HepG2 (cell line): ENCODE measurements around the gene MDM4. TPM values are rescaled to one million over a fixed set of nuclear protein-coding genes. Genes with fewer than 3 reads are reported as not detected.

Source experiments
- ARID5B ChIP-seq: IDR thresholded peaks from 2 replicates; pipeline ENCODE4 v1.4.0; 2020; ENCODE audit warnings: mild to moderate bottlenecking, missing genetic modification reagents
- ATF2 ChIP-seq: sonication (generic); formaldehyde crosslinking; IDR thresholded peaks from 2 replicates; pipeline ENCODE4 v1.4.0; 2020; ENCODE audit warnings: missing genetic modification reagents
- FOXP4 ChIP-seq: sonication (generic); formaldehyde crosslinking; IDR thresholded peaks from 2 replicates; pipeline ENCODE4 v1.4.0; 2020; ENCODE audit warnings: missing genetic modification reagents
- GABPA ChIP-seq, 2 experiments: IDR thresholded peaks; 2 replicates each; pipeline ENCODE4 v1.6.1; 2011 to 2016; ENCODE audit warnings: low read depth in 2 of 2, low read length in 1 of 2, missing biosample characterization in 1 of 2, missing genetic modification characterization in 1 of 2
- MAF1 ChIP-seq: sonication (generic); formaldehyde crosslinking; IDR thresholded peaks from 2 replicates; pipeline ENCODE4 v1.5.0; 2020; ENCODE audit warnings: missing genetic modification reagents, borderline replicate concordance
- MLLT10 ChIP-seq: sonication (generic); formaldehyde crosslinking; IDR thresholded peaks from 2 replicates; pipeline ENCODE4 v1.4.0; 2020; ENCODE audit warnings: missing genetic modification reagents
- ONECUT2 ChIP-seq: sonication (generic); formaldehyde crosslinking; IDR thresholded peaks from 2 replicates; pipeline ENCODE4 v1.4.0; 2020; ENCODE audit warnings: missing genetic modification reagents
- SATB2 ChIP-seq: sonication (generic); formaldehyde crosslinking; IDR thresholded peaks from 2 replicates; pipeline ENCODE4 v1.5.0; 2020; ENCODE audit warnings: missing genetic modification reagents
- SNAPC4 ChIP-seq: sonication (generic); formaldehyde crosslinking; IDR thresholded peaks from 2 replicates; pipeline ENCODE4 v1.4.0; 2020; ENCODE audit warnings: mild to moderate bottlenecking, missing genetic modification reagents
- U2AF2 ChIP-seq: fragments of 200-400 bp; formaldehyde crosslinking; IDR thresholded peaks from 2 replicates; pipeline ENCODE4 v1.6.1; 2017; ENCODE audit warnings: low read depth, mild to moderate bottlenecking, low read length
- ZFP36L2 ChIP-seq: sonication (generic); formaldehyde crosslinking; IDR thresholded peaks from 2 replicates; pipeline ENCODE4 v1.4.0; 2020; ENCODE audit warnings: missing genetic modification reagents
- ZMYM2 ChIP-seq: sonication (generic); formaldehyde crosslinking; IDR thresholded peaks from 2 replicates; pipeline ENCODE4 v1.8.0; 2022; ENCODE audit warnings: mild to moderate bottlenecking, missing genetic modification reagents
- ZNF597 ChIP-seq: sonication (generic); formaldehyde crosslinking; IDR thresholded peaks from 2 replicates; pipeline ENCODE4 v1.5.0; 2020; ENCODE audit warnings: missing genetic modification reagents
- polyA plus RNA-seq, 8 experiments: library from polyadenylated mRNA; depleted of rRNA in 3 of 8; stranded (reverse) in 7 of 8; unstranded in 1 of 8; fragments of >200 nt; fragmentation: Illumina TruSeq in 4 of 8; extraction: Trizol in 4 of 8; gene quantifications; 2 replicates each; pipeline versions ENCODE4 v1.2.1 to v1.2.3, GENCODE V29; 2011 to 2016; ENCODE audit warnings: low read depth in 4 of 8, missing spikeins in 1 of 8, mixed read lengths in 1 of 8; ENCODE audit not compliant: insufficient read depth in 1 of 8
- total RNA-seq, 5 experiments: library from RNA; depleted of rRNA; stranded (reverse); fragments of >200 nt; fragmentation: Illumina TruSeq; extraction: Trizol; gene quantifications; 2 replicates each; pipeline ENCODE4 v1.2.3, GENCODE V29; 2016; ENCODE audit warnings: low read depth in 1 of 5

Gene MDM4
- total and polyA plus RNA-seq, 2 of the 13 experiments (the other 11 are each of a cell fraction or from before 2014, with no cell fraction given), result 14.9 to 19.0 TPM

GRCh38 chr1:204506201-204506968 is 9.8 kb upstream of the MDM4 start (continued):
- peak; percentile 26; the same call in 1 of the 2 replicates for TF ChIP-seq ARID5B (CRISPR knock-in tag)
- TF ChIP-seq GABPA (IDR thresholded peaks at IDR 0.05; ENCODE audit: low read depth, low read length), result no peak
- TF ChIP-seq GABPA (CRISPR knock-in tag; IDR thresholded peaks at IDR 0.05; ENCODE audit: low read depth), result 0 out of 2 replicates have a peak, but pooled peaks have one; percentile 25
- TF ChIP-seq ZFP36L2 (CRISPR knock-in tag), result no peak
- TF ChIP-seq ATF2 (CRISPR knock-in tag), result 0 out of 2 replicates have a peak, but pooled peaks have one; percentile 18
- 0 out of 2 replicates have a peak, but pooled peaks have one; percentile 11 for TF ChIP-seq FOXP4 (CRISPR knock-in tag)
- peak; percentile 62; the same call in 1 of the 2 replicates for TF ChIP-seq SATB2 (CRISPR knock-in tag)
- TF ChIP-seq SNAPC4 (CRISPR knock-in tag), result 0 out of 2 replicates have a peak, but pooled peaks have one; percentile 31
- no peak for TF ChIP-seq ZNF597 (CRISPR knock-in tag)
- peak; percentile 67; the same call in 1 of the 2 replicates for TF ChIP-seq ZMYM2 (CRISPR knock-in tag)
- peak; percentile 87 for TF ChIP-seq MAF1
- no peak for TF ChIP-seq MLLT10 (CRISPR knock-in tag)
- no peak for TF ChIP-seq U2AF2
- 0 out of 2 replicates have a peak, but pooled peaks have one; percentile 11 for TF ChIP-seq ONECUT2 (CRISPR knock-in tag)
